Erythroblast (primary cell): ENCODE measurements around the gene C5orf58.

Experiments
- GATA1 ChIP-seq: IDR thresholded peaks from 2 replicates; pipeline ENCODE4 v1.6.1; 2011; ENCODE audit warnings: low read depth, mild to moderate bottlenecking, control low read depth, low read length, moderate library complexity
- POLR2A ChIP-seq: IDR thresholded peaks from 2 replicates; pipeline ENCODE4 v1.6.1; 2011; ENCODE audit warnings: mild to moderate bottlenecking, low read length

DNA sequence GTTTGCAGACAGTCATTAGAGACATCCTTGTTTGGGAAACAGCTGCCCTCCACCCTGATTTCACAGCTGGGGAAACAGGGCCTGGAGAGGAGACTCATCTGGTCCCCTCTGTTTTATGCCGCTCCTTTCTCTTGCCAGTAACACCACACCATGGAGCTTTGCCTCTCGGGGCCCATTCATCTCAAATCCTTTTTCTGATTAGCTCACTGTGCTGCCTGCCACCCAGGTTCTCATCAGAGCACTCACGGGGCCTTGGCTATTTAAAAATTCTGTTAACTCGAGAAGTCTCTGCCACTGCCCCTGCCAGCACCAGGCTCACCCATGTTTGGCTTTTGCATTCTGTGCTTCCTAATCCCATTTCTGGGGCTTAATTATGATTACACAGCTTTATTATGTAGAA is 36.8 kb upstream of the C5orf58 start:
- TF ChIP-seq POLR2A (no peak), GATA1 (no peak)
